A673 (cell line): ENCODE results near the gene DLEC1. TPM values are rescaled to one million over a fixed set of nuclear protein-coding genes. Genes with fewer than 3 reads are reported as not detected.

Experiments
- BruUV-seq: library from RNA; stranded (reverse); fragments of 400-500 nt; replicated peaks from 2 replicates; lab custom pipeline; 2021; lab: Mats Ljungman, UMichigan
- CTCF ChIA-PET: fragments of 300-600 bp; sonication (Branson Sonifier 250); formaldehyde crosslinking; loops from one replicate; lab custom pipeline; 2022; ENCODE audit warnings: antibody characterized with exemption; lab: Charles Lee
- POLR2A ChIA-PET: fragments of 300-600 bp; sonication (Branson Sonifier 250); formaldehyde crosslinking; loops from one replicate; lab custom pipeline; 2022; ENCODE audit warnings: antibody characterized with exemption; ENCODE audit not compliant: low non-redundant PET; lab: Charles Lee
- DNase-seq: peaks from one replicate; pipeline ENCODE4 v3.0.0-alpha.2; 2015; ENCODE audit warnings: low spot score
- H3K27ac ChIP-seq: fragments of 200-600 bp; sonication (generic); 2 replicates; pipeline ENCODE4 v1.5.1; 2016; ENCODE audit warnings: mixed run types, low read depth, mild to moderate bottlenecking, mixed read lengths, antibody characterized with exemption, low read length; ENCODE audit not compliant: poor library complexity, severe bottlenecking
- H3K27me3 ChIP-seq: fragments of 200-600 bp; sonication (generic); replicated peaks from 2 replicates; pipeline ENCODE4 v1.6.1; 2017; ENCODE audit warnings: mixed run types, low read depth, mild to moderate bottlenecking, mixed read lengths, antibody characterized with exemption, low read length; ENCODE audit not compliant: insufficient read depth, poor library complexity
- H3K36me3 ChIP-seq: fragments of 200-600 bp; sonication (generic); 2 replicates; pipeline ENCODE4 v1.6.1; 2016; ENCODE audit warnings: mixed run types, mild to moderate bottlenecking, mixed read lengths, antibody characterized with exemption, low read length; ENCODE audit not compliant: insufficient read depth, poor library complexity, severe bottlenecking
- H3K4me1 ChIP-seq: fragments of 200-600 bp; sonication (generic); 2 replicates; pipeline ENCODE4 v1.6.1; 2017; ENCODE audit warnings: mixed run types, mild to moderate bottlenecking, mixed read lengths, antibody characterized with exemption, low read length; ENCODE audit not compliant: insufficient read depth, poor library complexity, severe bottlenecking
- H3K4me3 ChIP-seq: fragments of 200-600 bp; sonication (generic); 2 replicates; pipeline ENCODE4 v1.5.1; 2016; ENCODE audit warnings: low read depth, mixed run types, mild to moderate bottlenecking, mixed read lengths, low read length; ENCODE audit not compliant: poor library complexity, severe bottlenecking
- H3K9me3 ChIP-seq: fragments of 200-600 bp; sonication (generic); 2 replicates; pipeline ENCODE4 v1.6.1; 2016; ENCODE audit warnings: mixed run types, low read depth, mild to moderate bottlenecking, mixed read lengths, antibody characterized with exemption, low read length; ENCODE audit not compliant: poor library complexity, severe bottlenecking
- EZH2 ChIP-seq: fragments of 200-600 bp; sonication (generic); IDR thresholded peaks from 2 replicates; pipeline ENCODE4 v1.6.1; 2017; ENCODE audit warnings: borderline replicate concordance, low read depth, mild to moderate bottlenecking, mixed read lengths, antibody characterized with exemption, low read length; ENCODE audit not compliant: poor library complexity, severe bottlenecking
- intact Hi-C: fragments of 100-400 bp; cut with micrococcal nuclease; formaldehyde crosslinking; loops from one replicate; pipeline ENCODE4 v1.10.0; 2022; ENCODE audit not compliant: unreplicated experiment
- total RNA-seq: library from RNA; stranded (reverse); gene quantifications from 2 replicates; pipeline ENCODE4 v1.2.3, GENCODE V29; 2021
- TF ChIP-seq, protein P1 (sequence below): fragments of 300-800, 200-600 bp; sonication (generic); conservative IDR thresholded peaks from 2 replicates; pipeline ENCODE4 v1.5.1; 2017; ENCODE audit warnings: low read depth, mild to moderate bottlenecking, antibody characterized with exemption, low read length, moderate library complexity, mixed read lengths

DLEC1 gene
- total RNA-seq, 1 experiment from 2014 or later, result not detected

DNA sequence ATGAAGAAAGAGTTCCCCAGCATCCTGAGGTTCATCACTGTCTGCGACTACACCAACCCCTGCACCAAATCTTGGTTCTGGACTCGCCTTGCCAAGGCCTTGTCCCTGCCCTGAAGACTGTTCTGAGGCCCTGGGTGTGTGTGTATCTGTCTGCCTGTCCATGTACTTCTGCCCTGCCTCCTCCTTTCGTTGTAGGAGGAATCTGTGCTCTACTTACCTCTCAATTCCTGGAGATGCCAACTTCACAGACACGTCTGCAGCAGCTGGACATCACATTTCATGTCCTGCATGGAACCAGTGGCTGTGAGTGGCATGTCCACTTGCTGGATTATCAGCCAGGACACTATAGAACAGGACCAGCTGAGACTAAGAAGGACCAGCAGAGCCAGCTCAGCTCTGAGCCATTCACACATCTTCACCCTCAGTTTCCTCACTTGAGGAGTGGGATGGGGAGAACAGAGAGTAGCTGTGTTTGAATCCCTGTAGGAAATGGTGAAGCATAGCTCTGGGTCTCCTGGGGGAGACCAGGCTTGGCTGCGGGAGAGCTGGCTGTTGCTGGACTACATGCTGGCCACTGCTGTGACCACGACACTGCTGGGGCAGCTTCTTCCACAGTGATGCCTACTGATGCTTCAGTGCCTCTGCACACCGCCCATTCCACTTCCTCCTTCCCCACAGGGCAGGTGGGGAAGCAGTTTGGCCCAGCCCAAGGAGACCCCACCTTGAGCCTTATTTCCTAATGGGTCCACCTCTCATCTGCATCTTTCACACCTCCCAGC lies 102.4 kb downstream of the DLEC1 start:
- H3K9me3 ChIP-seq, result no peaks in the 10 kb centered on the region
- H3K36me3 ChIP-seq, result no peaks in the 10 kb centered on the region
- H3K4me1 ChIP-seq, result peaks cover 4% of the 10 kb centered on the region
- CTCF ChIA-PET, result no interaction called here
- no TSS peak for BruUV-seq
- no peak for DNase-seq
- intact Hi-C loops, result no loop called here
- POLR2A ChIA-PET, result no interaction called here
- H3K27ac ChIP-seq, result no peak overlapping the region
- H3K4me3 ChIP-seq, result no peak overlapping the region
- H3K27me3 ChIP-seq, result no peaks in the 10 kb centered on the region
- TF ChIP-seq EZH2, result no peak
- TF ChIP-seq, protein P1, sequence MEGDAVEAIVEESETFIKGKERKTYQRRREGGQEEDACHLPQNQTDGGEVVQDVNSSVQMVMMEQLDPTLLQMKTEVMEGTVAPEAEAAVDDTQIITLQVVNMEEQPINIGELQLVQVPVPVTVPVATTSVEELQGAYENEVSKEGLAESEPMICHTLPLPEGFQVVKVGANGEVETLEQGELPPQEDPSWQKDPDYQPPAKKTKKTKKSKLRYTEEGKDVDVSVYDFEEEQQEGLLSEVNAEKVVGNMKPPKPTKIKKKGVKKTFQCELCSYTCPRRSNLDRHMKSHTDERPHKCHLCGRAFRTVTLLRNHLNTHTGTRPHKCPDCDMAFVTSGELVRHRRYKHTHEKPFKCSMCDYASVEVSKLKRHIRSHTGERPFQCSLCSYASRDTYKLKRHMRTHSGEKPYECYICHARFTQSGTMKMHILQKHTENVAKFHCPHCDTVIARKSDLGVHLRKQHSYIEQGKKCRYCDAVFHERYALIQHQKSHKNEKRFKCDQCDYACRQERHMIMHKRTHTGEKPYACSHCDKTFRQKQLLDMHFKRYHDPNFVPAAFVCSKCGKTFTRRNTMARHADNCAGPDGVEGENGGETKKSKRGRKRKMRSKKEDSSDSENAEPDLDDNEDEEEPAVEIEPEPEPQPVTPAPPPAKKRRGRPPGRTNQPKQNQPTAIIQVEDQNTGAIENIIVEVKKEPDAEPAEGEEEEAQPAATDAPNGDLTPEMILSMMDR, result no peak

DNA sequence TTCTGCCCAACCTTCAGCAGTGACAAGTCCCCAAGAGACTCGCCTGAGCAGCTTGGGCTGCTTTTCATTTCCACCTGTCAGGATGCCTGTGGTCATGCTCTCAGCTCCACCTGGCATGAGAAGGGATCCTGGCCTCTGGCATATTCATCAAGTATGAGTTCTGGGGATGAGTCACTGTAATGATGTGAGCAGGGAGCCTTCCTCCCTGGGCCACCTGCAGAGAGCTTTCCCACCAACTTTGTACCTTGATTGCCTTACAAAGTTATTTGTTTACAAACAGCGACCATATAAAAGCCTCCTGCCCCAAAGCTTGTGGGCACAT lies 102.9 kb downstream of the DLEC1 start:
- no peaks in the 10 kb centered on the region for H3K9me3 ChIP-seq
- peaks cover 4% of the 10 kb centered on the region for H3K4me1 ChIP-seq
- TF ChIP-seq EZH2, result no peak
- TF ChIP-seq, protein P1, result no peak
- H3K36me3 ChIP-seq, result no peaks in the 10 kb centered on the region
- DNase-seq, result no peak
- BruUV-seq, result no TSS peak
- intact Hi-C loops, result no loop called here
- H3K27me3 ChIP-seq, result no peaks in the 10 kb centered on the region
- H3K27ac ChIP-seq, result no peak overlapping the region
- CTCF ChIA-PET, result no interaction called here
- no peak overlapping the region for H3K4me3 ChIP-seq
- POLR2A ChIA-PET, result no interaction called here

DNA sequence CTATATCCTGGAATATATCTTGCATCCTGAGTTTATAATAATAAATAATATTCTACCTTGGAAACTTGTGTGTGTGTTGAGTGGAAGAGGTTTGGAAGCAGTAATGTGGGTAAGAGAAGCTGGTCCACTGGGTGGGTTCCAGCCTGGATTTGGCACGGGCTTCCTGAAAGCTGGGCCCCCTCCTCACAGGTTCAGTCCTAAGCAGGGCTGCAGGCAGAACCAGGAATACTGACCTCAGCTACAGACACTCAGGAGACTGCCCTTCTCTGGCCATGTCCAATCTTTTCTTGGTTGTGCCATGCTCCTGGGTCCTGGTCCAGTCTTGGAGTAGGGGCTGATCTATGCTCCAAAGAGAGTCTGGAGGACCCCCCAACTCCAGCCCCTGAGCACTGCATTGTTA lies 104.0 kb downstream of the DLEC1 start:
- no peaks in the 10 kb centered on the region for H3K9me3 ChIP-seq
- no peaks in the 10 kb centered on the region for H3K4me1 ChIP-seq
- intact Hi-C loops, result no loop called here
- H3K4me3 ChIP-seq, result no peak overlapping the region
- no peak overlapping the region for H3K27ac ChIP-seq
- POLR2A ChIA-PET, result no interaction called here
- TF ChIP-seq, protein P1, result no peak
- no peak for TF ChIP-seq EZH2
- BruUV-seq, result no TSS peak
- no peak for DNase-seq
- CTCF ChIA-PET, result no interaction called here
- H3K27me3 ChIP-seq, result no peaks in the 10 kb centered on the region
- H3K36me3 ChIP-seq, result no peaks in the 10 kb centered on the region
